HEK293 (cell line): ENCODE data around the gene FNDC5.

Experiments used
- CTCF ChIA-PET: fragments of 350-600 bp; formaldehyde crosslinking; extraction: SDS; loops from one replicate; lab custom pipeline; 2021; ENCODE audit warnings: antibody characterized with exemption; lab: Yijun Ruan, JAX
- POLR2A ChIA-PET: fragments of 300-600 bp; formaldehyde crosslinking; extraction: SDS; loops from one replicate; lab custom pipeline; 2020; ENCODE audit warnings: antibody characterized with exemption, inconsistent platforms; lab: Yijun Ruan, JAX
- H3K27ac ChIP-seq: fragments of 200-500 bp; sonication (Bioruptor generic); 2 replicates; pipeline ENCODE4 v1.5.1; 2014; ENCODE audit warnings: low read depth, low read length, control low read depth, inconsistent platforms; ENCODE audit errors: extremely low read depth
- H3K36me3 ChIP-seq, 2 experiments: fragments of 200-500 bp in 1 of 2; sonication (Bioruptor generic) in 1 of 2; 1 replicate in 1 of 2; 2 replicates in 1 of 2; pipeline ENCODE4 v1.5.1; 2014 to 2017; ENCODE audit warnings: inconsistent platforms in 2 of 2, low read length in 2 of 2; ENCODE audit not compliant: control insufficient read depth in 2 of 2, insufficient read depth in 1 of 2
- H3K4me1 ChIP-seq: fragments of 200-500 bp; sonication (Bioruptor generic); 2 replicates; pipeline ENCODE4 v1.5.1; 2014; ENCODE audit warnings: mild to moderate bottlenecking, low read length, inconsistent platforms; ENCODE audit not compliant: control insufficient read depth, insufficient read depth
- H3K4me3 ChIP-seq: 2 replicates; pipeline ENCODE4 v1.5.1; 2011; ENCODE audit warnings: low read depth, mild to moderate bottlenecking, control low read depth, low read length, moderate library complexity
- H3K9me3 ChIP-seq: fragments of 200-500 bp; sonication (Bioruptor generic); 2 replicates; pipeline ENCODE4 v1.5.1; 2014; ENCODE audit warnings: low read depth, low read length, inconsistent platforms; ENCODE audit not compliant: control insufficient read depth, insufficient read depth
- TRIM28 ChIP-seq: IDR thresholded peaks from 2 replicates; pipeline ENCODE4 v1.6.1; 2011; ENCODE audit warnings: low read length, control low read depth, borderline replicate concordance
- ZBTB21 ChIP-seq: fragments of 450-650 bp; formaldehyde crosslinking; IDR thresholded peaks from 2 replicates; pipeline ENCODE4 v1.5.1; 2017; ENCODE audit warnings: missing biosample characterization, missing genetic modification characterization
- ZBTB48 ChIP-seq: fragments of 450-650 bp; formaldehyde crosslinking; IDR thresholded peaks from 2 replicates; pipeline ENCODE4 v1.5.1; 2016; ENCODE audit warnings: missing biosample characterization, missing genetic modification characterization
- ZEB2 ChIP-seq: fragments of 450-650 bp; formaldehyde crosslinking; IDR thresholded peaks from 2 replicates; pipeline ENCODE4 v1.5.1; 2016; ENCODE audit warnings: missing biosample characterization, missing genetic modification characterization
- ZFP3 ChIP-seq: fragments of 450-650 bp; formaldehyde crosslinking; IDR thresholded peaks from 2 replicates; pipeline ENCODE4 v1.5.1; 2016; ENCODE audit warnings: low read depth, missing biosample characterization, missing genetic modification characterization
- ZNF112 ChIP-seq: fragments of 450-650 bp; formaldehyde crosslinking; IDR thresholded peaks from 2 replicates; pipeline ENCODE4 v1.5.0; 2017; ENCODE audit warnings: missing biosample characterization, missing genetic modification characterization
- ZNF155 ChIP-seq: fragments of 450-650 bp; formaldehyde crosslinking; IDR thresholded peaks from 2 replicates; pipeline ENCODE4 v1.5.1; 2016; ENCODE audit warnings: missing biosample characterization, missing genetic modification characterization
- ZNF175 ChIP-seq: fragments of 450-650 bp; formaldehyde crosslinking; IDR thresholded peaks from 2 replicates; pipeline ENCODE4 v1.5.1; 2016; ENCODE audit warnings: missing biosample characterization, missing genetic modification characterization
- ZNF366 ChIP-seq: fragments of 450-650 bp; formaldehyde crosslinking; conservative IDR thresholded peaks from 2 replicates; pipeline ENCODE4 v1.5.1; 2016; ENCODE audit warnings: missing biosample characterization, missing genetic modification characterization
- ZNF391 ChIP-seq: fragments of 450-650 bp; formaldehyde crosslinking; IDR thresholded peaks from 2 replicates; pipeline ENCODE4 v1.5.1; 2016; ENCODE audit warnings: low read depth, missing biosample characterization, missing genetic modification characterization, borderline replicate concordance
- ZNF548 ChIP-seq: fragments of 450-650 bp; formaldehyde crosslinking; IDR thresholded peaks from 2 replicates; pipeline ENCODE4 v1.5.1; 2016; ENCODE audit warnings: missing biosample characterization, missing genetic modification characterization
- ZNF623 ChIP-seq: fragments of 450-650 bp; formaldehyde crosslinking; IDR thresholded peaks from 2 replicates; pipeline ENCODE4 v1.5.1; 2016; ENCODE audit warnings: missing biosample characterization, missing genetic modification characterization
- ZNF626 ChIP-seq: fragments of 450-650 bp; sonication (Bioruptor Pico); formaldehyde crosslinking; IDR thresholded peaks from 2 replicates; pipeline ENCODE4 v1.5.1; 2018; ENCODE audit warnings: missing biosample characterization, missing genetic modification characterization, inconsistent platforms
- ZNF664 ChIP-seq: fragments of 450-650 bp; formaldehyde crosslinking; IDR thresholded peaks from 2 replicates; pipeline ENCODE4 v1.5.1; 2016; ENCODE audit warnings: missing biosample characterization, missing genetic modification characterization
- ZNF768 ChIP-seq: fragments of 450-650 bp; formaldehyde crosslinking; IDR thresholded peaks from 2 replicates; pipeline ENCODE4 v1.5.1; 2018; ENCODE audit warnings: missing biosample characterization, mild to moderate bottlenecking, missing genetic modification characterization
- ZNF776 ChIP-seq: fragments of 450-650 bp; formaldehyde crosslinking; IDR thresholded peaks from 2 replicates; pipeline ENCODE4 v1.5.0; 2017; ENCODE audit warnings: missing biosample characterization, missing genetic modification characterization, borderline replicate concordance
- ZNF792 ChIP-seq: fragments of 450-650 bp; formaldehyde crosslinking; IDR thresholded peaks from 2 replicates; pipeline ENCODE4 v1.5.1; 2016; ENCODE audit warnings: missing biosample characterization, missing genetic modification characterization
- ZNF843 ChIP-seq: fragments of 450-650 bp; formaldehyde crosslinking; IDR thresholded peaks from 2 replicates; pipeline ENCODE4 v1.5.1; 2016; ENCODE audit warnings: missing biosample characterization, missing genetic modification characterization
- TF ChIP-seq, protein P1 (sequence below): fragments of 450-650 bp; IDR thresholded peaks from 2 replicates; pipeline ENCODE4 v1.5.1; 2018; ENCODE audit warnings: missing biosample characterization, mild to moderate bottlenecking, missing genetic modification characterization

FNDC5 gene

DNA sequence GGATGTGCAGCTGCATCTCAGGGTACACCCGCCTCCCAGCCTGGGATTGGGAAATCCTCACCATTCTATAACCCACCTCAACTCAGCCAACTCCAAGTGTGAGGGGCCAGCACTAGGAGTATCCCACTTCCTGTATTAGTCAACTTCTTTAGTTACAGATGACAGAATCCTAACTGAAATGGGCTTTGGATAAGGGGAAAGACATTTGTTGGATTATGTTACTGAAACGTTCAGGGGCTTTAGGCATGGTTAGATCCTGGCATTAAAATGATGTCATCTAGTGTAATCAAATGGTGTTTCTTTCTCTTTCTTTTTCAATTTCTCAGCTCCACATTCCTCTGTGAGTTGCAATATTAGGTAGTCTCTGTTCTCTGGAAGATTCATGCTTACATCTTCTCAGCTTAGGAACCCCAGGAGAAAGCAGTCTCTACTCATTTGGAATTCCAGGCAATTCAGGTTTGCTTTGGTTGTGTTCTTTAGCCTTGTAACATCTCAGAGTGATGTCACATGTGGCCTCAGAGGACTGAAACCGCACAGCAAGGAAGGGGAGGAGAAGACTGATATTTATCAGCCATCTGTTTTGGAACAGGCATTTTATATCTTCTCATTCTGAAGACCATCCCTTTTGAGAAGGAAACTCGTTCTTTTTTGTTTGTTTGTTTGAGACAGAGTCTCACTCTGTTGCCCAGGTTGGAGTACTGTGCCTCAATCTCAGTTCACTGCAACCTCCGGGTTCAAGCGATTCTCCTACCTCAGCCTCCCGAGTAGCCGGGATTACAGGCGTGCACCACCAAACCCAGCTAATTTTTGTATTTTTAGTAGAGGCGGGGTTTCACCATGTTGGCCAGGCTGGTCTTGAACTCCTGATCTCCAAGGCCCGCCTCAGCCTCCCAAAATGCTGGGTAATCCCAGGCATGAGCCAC, 49.4 kb upstream of the FNDC5 start (continued):
- TF ChIP-seq ZNF626 (no peak), TRIM28 (no peak), ZBTB48 (tag by site-specific recombination) (0 out of 2 replicates have a peak, but pooled peaks have one; percentile 20), ZNF792 (tag by site-specific recombination) (no peak), ZNF366 (tag by site-specific recombination) (peak; percentile 18; the same call in 1 of the 2 replicates), ZEB2 (tag by site-specific recombination) (peak; percentile 74), ZNF112 (tag by site-specific recombination) (no peak)

DNA sequence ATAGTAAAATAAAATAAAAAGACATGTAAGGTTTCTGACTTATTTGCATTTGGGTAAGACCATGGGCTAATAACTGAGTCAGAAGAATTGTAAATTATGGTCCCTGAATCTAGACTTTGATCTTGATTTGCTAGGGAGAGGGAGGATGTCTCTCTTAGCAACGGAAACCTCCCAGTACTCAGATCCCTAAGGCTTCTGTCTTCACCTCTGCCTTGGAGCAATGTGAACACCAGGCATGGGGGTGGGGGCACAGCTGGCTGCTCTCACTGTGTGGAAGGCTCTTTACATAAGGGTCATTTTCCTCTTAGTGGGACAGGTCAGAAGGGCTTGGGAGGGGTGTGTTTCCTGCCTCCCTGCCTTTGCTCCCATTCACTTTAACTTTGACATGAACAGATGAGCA, 47.5 kb upstream of the FNDC5 start:
- CTCF ChIA-PET, result interaction anchor here (2.2 kb wide), 2 partner anchors 15 to 42 kb away, joined by 11 to 15 read pairs; no protein-coding TSS in a partner anchor

DNA sequence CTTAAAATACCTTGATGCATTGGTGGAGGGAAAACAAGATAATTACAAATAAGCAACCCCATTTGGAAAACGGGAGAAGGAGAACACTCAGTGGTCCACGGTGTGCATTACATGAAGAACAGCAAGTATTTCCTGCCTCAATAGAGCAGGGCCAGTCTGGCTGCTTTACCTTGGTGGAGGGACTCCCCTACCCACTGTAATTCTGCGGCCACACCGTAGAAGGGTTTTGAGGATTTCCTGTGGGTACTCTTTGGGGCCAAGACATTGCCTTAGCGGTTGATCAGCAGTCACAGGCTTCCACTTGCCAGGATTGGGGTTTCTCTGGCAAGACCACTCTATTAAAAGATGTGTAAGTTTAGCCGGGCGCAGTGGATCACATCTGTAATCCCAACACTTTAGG, 46.8 kb upstream of the FNDC5 start:
- ChIA-PET POLR2A (no interaction called here), CTCF (interaction anchor here (0.6 to 0.7 kb wide), 3 partner anchors 22 to 209 kb away, joined by 3 read pairs; no protein-coding TSS in a partner anchor)
- no peaks in the 10 kb centered on the region for H3K36me3 ChIP-seq
- no peaks in the 10 kb centered on the region for H3K9me3 ChIP-seq
- no peak overlapping the region for H3K27ac ChIP-seq
- no peak overlapping the region for H3K4me3 ChIP-seq
- TF ChIP-seq ZFP3, result no peak
- H3K4me1 ChIP-seq, result no peaks in the 10 kb centered on the region

More for the DNA sequence above, 47.5 kb upstream of the FNDC5 start:
- POLR2A ChIA-PET, result no interaction called here
- Histone ChIP-seq H3K36me3 (no peaks in the 10 kb centered on the region), H3K27ac (no peak overlapping the region), H3K4me1 (no peaks in the 10 kb centered on the region), H3K4me3 (no peak overlapping the region), H3K9me3 (no peaks in the 10 kb centered on the region)
- TF ChIP-seq ZNF175 (tag by site-specific recombination) (no peak), ZNF548 (tag by site-specific recombination) (no peak), ZNF391 (tag by site-specific recombination) (no peak), ZNF776 (tag by site-specific recombination) (no peak)
- TF ChIP-seq, all 188 proteins: peak for 0

DNA sequence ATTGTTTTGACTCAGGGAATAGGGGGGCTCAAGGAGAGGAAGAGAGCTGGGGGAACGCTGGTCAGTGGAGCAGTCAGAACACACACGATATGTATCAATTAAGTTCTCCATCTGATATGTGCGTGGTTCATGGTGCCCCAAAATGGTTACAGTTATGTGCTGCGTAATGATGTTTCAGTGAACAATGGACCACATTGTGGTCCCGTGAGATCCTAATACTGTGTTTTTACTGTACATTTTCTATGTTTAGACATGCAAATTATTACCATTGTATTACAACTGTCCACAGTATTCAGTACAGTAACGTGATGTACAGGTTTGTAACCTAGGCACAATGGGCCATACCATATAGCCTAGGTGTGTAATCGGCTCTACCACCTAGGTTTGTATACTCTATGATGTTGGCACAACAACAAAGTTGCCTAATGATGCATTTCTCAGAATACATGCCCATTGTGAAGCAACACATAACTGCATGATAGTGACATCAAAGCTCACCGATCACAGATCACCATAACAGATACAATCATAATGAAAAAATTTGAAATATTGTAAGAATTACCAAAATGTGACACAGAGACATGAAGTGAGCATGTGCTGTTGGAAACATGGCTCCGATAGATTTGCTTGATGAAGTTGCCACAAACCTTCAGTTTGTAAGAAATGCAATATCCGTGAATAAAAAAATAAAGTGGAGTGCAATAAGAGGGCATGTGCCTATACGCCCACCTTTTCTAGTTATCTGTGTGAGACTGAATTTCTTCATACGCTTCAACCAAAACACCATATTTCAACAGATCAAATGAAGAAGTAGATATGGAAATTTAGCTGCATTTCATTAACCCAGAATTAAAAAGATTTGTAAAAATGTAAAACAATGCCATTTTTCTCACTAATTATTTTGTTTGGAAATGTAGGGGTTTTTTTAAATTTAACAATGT, 45.3 kb upstream of the FNDC5 start:
- Histone ChIP-seq H3K27ac (no peak overlapping the region), H3K4me1 (no peaks in the 10 kb centered on the region), H3K9me3 (no peaks in the 10 kb centered on the region), H3K4me3 (no peak overlapping the region), H3K36me3 (no peaks in the 10 kb centered on the region)
- no peak for TF ChIP-seq ZBTB21 (tag by site-specific recombination)
- TF ChIP-seq, protein P1, sequence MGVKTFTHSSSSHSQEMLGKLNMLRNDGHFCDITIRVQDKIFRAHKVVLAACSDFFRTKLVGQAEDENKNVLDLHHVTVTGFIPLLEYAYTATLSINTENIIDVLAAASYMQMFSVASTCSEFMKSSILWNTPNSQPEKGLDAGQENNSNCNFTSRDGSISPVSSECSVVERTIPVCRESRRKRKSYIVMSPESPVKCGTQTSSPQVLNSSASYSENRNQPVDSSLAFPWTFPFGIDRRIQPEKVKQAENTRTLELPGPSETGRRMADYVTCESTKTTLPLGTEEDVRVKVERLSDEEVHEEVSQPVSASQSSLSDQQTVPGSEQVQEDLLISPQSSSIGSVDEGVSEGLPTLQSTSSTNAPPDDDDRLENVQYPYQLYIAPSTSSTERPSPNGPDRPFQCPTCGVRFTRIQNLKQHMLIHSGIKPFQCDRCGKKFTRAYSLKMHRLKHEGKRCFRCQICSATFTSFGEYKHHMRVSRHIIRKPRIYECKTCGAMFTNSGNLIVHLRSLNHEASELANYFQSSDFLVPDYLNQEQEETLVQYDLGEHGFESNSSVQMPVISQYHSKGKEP, result no peak
- TF ChIP-seq ZNF664, result no peak
- no peak for TF ChIP-seq ZNF155
- TF ChIP-seq ZNF843 (tag by site-specific recombination), result no peak
- no peak for TF ChIP-seq ZNF623 (tag by site-specific recombination)
- no peak for TF ChIP-seq ZNF768 (tag by site-specific recombination)
- ChIA-PET POLR2A (interaction anchor here (0.5 kb wide), 1 partner anchor 9 kb away, joined by 3 read pairs; no protein-coding TSS in a partner anchor), CTCF (interaction anchor here (0.7 to 1.0 kb wide), 2 partner anchors 17 to 40 kb away, joined by 3 read pairs; no protein-coding TSS in a partner anchor)
